ENCODE data around the gene SH2D3A. TPM values are rescaled to one million over a fixed set of nuclear protein-coding genes. Genes with fewer than 3 reads are reported as not detected.

The SH2D3A gene
- total RNA-seq, 4 donors from 2014 or later = 52.4 to 77.2 (median 66.8) TPM

DNA sequence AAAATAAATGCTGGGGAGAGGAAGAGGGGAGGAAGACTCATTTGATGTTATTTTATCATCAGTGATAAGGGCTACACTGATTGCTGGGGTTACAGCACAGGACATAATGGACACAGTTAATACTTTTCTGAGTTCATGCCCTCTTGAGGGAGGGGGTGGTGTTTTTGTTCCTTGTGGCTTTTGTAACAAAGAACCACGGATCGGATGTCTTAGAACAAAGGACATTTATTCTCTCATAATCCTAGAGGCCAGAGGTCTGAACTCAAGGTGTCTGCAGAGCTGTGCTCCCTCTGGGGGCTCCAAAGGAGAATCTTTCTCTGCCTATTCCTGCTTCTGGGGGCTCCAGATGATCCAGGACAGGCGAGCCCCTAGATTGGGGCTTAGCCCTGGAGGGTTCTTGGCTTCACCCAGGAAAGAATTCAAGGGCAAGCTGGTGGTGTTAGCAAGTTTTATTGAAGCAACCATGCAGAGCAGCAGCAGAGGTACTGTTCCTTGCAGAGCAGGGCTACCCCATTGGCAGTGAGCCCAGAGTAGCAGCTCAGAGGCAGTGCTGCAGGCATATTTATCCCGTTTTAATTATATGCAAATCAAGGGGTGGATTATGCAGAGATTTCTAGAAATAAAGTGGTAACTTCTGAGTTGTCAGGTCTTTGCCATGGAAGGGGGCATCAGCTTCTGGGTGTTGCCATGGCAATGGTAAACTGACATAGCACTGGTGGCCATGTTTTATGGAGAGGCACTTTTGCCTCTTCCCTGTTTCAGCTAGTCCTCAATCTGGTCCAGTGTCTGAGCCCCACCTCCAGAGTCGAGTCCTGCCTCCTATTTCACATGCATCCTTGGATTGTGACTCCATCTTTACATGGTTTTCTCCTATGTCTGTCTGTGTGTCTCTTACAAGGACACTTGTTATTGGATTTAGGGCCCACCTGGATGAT, 23.2 kb upstream of the SH2D3A start:
- Histone ChIP-seq H3K27ac (no peak overlapping the region), H3K9me3 (peaks cover 4% of the 10 kb centered on the region), H3K36me3 (no peaks in the 10 kb centered on the region), H3K4me3 (no peak overlapping the region), H3K27me3 (no peaks in the 10 kb centered on the region), H3K4me1 (peaks cover 5% of the 10 kb centered on the region)
- DNase-seq (ENCODE audit: low spot score in 2 of 2) = no peak
- WGBS = 49% methylated on average over 5 of the region's 5 CpGs
- TF ChIP-seq, protein P1, sequence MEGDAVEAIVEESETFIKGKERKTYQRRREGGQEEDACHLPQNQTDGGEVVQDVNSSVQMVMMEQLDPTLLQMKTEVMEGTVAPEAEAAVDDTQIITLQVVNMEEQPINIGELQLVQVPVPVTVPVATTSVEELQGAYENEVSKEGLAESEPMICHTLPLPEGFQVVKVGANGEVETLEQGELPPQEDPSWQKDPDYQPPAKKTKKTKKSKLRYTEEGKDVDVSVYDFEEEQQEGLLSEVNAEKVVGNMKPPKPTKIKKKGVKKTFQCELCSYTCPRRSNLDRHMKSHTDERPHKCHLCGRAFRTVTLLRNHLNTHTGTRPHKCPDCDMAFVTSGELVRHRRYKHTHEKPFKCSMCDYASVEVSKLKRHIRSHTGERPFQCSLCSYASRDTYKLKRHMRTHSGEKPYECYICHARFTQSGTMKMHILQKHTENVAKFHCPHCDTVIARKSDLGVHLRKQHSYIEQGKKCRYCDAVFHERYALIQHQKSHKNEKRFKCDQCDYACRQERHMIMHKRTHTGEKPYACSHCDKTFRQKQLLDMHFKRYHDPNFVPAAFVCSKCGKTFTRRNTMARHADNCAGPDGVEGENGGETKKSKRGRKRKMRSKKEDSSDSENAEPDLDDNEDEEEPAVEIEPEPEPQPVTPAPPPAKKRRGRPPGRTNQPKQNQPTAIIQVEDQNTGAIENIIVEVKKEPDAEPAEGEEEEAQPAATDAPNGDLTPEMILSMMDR (IDR thresholded peaks at IDR 0.05) = no peak

DNA sequence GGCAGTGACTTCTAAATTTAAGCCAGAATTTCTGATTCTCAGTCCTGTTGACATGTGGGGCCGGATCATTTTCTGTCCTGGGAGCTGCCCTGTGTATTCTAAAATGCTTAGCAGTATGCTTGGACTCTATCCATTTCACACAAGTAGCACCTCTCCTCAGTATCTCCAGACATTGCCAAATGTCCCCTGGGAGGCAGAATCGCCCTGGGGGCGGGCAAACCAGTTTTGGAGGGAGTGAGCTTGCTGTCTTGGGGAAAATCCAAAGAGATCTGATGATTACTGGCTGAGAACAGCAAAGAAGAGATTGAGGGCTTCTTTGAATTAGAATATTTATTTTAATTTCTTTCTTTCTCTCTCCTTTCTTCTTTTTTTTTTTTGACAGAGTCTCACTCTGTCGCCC, 21.7 kb upstream of the SH2D3A start:
- Histone ChIP-seq H3K4me3 (no peak overlapping the region), H3K27ac (no peak overlapping the region), H3K9me3 (no peaks in the 10 kb centered on the region), H3K27me3 (no peaks in the 10 kb centered on the region), H3K4me1 (peaks cover 5% of the 10 kb centered on the region), H3K36me3 (no peaks in the 10 kb centered on the region)
- no peak for TF ChIP-seq POLR2A (IDR thresholded peaks at IDR 0.05)
- TF ChIP-seq POLR2AphosphoS5 (IDR thresholded peaks at IDR 0.05) = no peak
- TF ChIP-seq, protein P1 (IDR thresholded peaks at IDR 0.05) = no peak
- TF ChIP-seq EP300 (IDR thresholded peaks at IDR 0.05) = no peak
- 42% methylated on average over 4 of the region's 4 CpGs for WGBS
- DNase-seq (ENCODE audit: low spot score in 2 of 2) = no peak

DNA sequence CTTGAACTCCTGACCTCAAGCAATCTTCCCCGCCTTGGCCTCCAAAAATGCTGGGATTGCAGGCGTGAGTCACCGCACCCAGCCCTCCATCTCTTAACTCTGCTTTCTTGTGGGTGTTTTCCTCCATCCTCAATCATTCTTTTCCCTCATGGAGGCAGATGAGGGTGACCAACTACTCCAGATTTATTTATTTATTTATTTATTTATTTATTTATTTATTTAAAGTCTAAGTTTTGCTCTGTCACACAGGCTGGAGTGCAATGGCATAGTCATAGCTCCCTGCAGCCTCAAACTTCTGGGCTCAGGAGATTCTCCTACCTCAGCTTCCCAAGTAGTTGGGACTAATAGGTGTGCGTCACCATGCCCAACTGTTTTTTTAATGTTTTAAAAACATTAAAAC, 20.2 kb upstream of the SH2D3A start:
- H3K4me1 ChIP-seq = peaks cover 5% of the 10 kb centered on the region
- no peaks in the 10 kb centered on the region for H3K27me3 ChIP-seq
- DNase-seq (ENCODE audit: low spot score in 2 of 2) = no peak
- H3K4me3 ChIP-seq = no peak overlapping the region
- TF ChIP-seq, protein P1 (IDR thresholded peaks at IDR 0.05) = no peak
- TF ChIP-seq EP300 (IDR thresholded peaks at IDR 0.05) = no peak
- no peak for TF ChIP-seq POLR2AphosphoS5 (IDR thresholded peaks at IDR 0.05)
- no peak for TF ChIP-seq POLR2A (IDR thresholded peaks at IDR 0.05)
- no peak overlapping the region for H3K27ac ChIP-seq
- no peaks in the 10 kb centered on the region for H3K9me3 ChIP-seq
- H3K36me3 ChIP-seq = no peaks in the 10 kb centered on the region
- WGBS = 96% methylated on average over 4 of the region's 4 CpGs

DNA sequence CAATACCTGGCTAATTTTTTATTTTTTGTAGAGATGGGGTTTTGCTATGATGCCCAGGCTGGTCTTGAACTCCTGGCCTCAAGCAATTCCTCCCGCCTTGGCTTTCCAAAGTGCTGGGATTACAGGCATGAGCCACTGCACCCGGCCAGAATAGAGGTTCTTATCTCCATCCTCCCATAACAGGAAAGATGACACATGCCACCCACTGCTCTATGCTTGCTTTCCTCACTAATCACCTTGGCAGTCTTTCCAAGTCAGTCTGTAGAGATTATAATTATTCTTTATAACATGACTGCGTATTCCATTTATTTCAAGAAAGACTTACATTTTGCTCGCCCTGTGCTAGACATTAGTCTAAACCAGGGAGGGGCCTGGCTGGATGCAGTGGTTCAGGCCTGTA, 12.0 kb upstream of the SH2D3A start:
- H3K36me3 ChIP-seq = no peaks in the 10 kb centered on the region
- DNase-seq (ENCODE audit: low spot score in 2 of 2) = no peak
- no peaks in the 10 kb centered on the region for H3K27me3 ChIP-seq
- H3K4me3 ChIP-seq = no peak overlapping the region
- no peaks in the 10 kb centered on the region for H3K9me3 ChIP-seq
- WGBS = 56% methylated on average over 4 of the region's 4 CpGs
- TF ChIP-seq POLR2AphosphoS5 (IDR thresholded peaks at IDR 0.05) (no peak), EP300 (IDR thresholded peaks at IDR 0.05) (no peak), POLR2A (IDR thresholded peaks at IDR 0.05) (no peak)
- TF ChIP-seq, protein P1 (IDR thresholded peaks at IDR 0.05) = no peak
- H3K4me1 ChIP-seq = no peaks in the 10 kb centered on the region
- no peak overlapping the region for H3K27ac ChIP-seq

DNA sequence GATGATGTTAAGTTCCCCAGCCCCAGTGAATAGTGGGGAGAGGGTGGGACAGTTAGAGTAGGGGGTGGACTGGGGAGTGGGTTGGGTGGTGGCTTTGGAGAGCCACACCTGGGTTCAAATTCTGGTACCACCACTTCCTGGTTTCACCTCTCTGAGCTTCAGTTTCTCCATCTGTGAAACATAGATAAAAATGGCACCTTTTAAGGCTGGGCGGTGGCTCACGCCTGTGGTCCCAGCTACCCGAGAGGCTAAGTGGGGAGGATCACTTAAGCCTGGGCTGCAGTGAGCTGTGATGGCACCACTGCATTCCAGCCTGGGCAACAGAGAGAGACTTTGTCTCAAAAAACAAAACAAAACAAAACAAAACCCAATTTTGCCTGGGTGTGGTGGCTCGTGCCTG, 11.2 kb upstream of the SH2D3A start:
- DNase-seq (ENCODE audit: low spot score in 2 of 2) = no peak
- TF ChIP-seq EP300 (IDR thresholded peaks at IDR 0.05) (no peak), POLR2A (IDR thresholded peaks at IDR 0.05) (no peak), POLR2AphosphoS5 (IDR thresholded peaks at IDR 0.05) (no peak)
- TF ChIP-seq, protein P1 (IDR thresholded peaks at IDR 0.05) = no peak
- no peaks in the 10 kb centered on the region for H3K9me3 ChIP-seq
- H3K4me3 ChIP-seq = no peak overlapping the region
- H3K4me1 ChIP-seq = no peaks in the 10 kb centered on the region
- no peaks in the 10 kb centered on the region for H3K27me3 ChIP-seq
- WGBS = 73% methylated on average over 4 of the region's 4 CpGs
- H3K27ac ChIP-seq = no peak overlapping the region
- no peaks in the 10 kb centered on the region for H3K36me3 ChIP-seq
